Activated CD4-positive, alpha-beta memory T cell treated with anti-CD3 and anti-CD28 coated beads, Interleukin-2, amount 10 ng/mL, durations not matched to agents 7 days and 5 days (primary cell): ENCODE data around the gene CDC42SE1. TPM values are rescaled to one million over a fixed set of nuclear protein-coding genes. Genes with fewer than 3 reads are reported as not detected.
A peak's percentile ranks its signal among the peaks of the same experiment; 100 is the strongest.
"Not testable (repeated sequence)": the region's sequence is repeated elsewhere in the genome, so short reads cannot be mapped to it uniquely, and the experiment has no call there.

Experiments
- CTCF ChIA-PET: fragments of 350-600 bp; sonication (Branson Sonifier 250); formaldehyde crosslinking; loops from one replicate; lab custom pipeline; 2021; ENCODE audit warnings: antibody characterized with exemption, inconsistent platforms; lab: Charles Lee
- POLR2A ChIA-PET: fragments of 350-600 bp; sonication (Branson Sonifier 250); formaldehyde crosslinking; loops from one replicate; lab custom pipeline; 2021; ENCODE audit warnings: antibody characterized with exemption; lab: Charles Lee
- DNase-seq: peaks from one replicate; pipeline ENCODE4 v3.0.0-alpha.2; 2020
- H3K27ac Mint-ChIP-seq: one replicate; pipeline ENCODE4 v1.8.0; 2021; ENCODE audit warnings: mild to moderate bottlenecking, mixed read lengths
- H3K27me3 Mint-ChIP-seq: one replicate; pipeline ENCODE4 v1.8.0; 2021; ENCODE audit warnings: mixed read lengths
- H3K36me3 Mint-ChIP-seq: one replicate; pipeline ENCODE4 v1.8.0; 2021; ENCODE audit warnings: low read depth, mixed read lengths
- H3K4me1 Mint-ChIP-seq: one replicate; pipeline ENCODE4 v1.8.0; 2021; ENCODE audit warnings: mixed read lengths
- H3K4me3 Mint-ChIP-seq: one replicate; pipeline ENCODE4 v1.8.0; 2021; ENCODE audit warnings: mild to moderate bottlenecking, mixed read lengths
- H3K9me3 Mint-ChIP-seq: one replicate; pipeline ENCODE4 v1.8.0; 2021; ENCODE audit warnings: mixed read lengths
- total RNA-seq, 2 experiments: library from RNA; stranded (reverse); gene quantifications; one replicate each; pipeline ENCODE4 v1.2.3, GENCODE V29; 2021

The CDC42SE1 gene, protein sequence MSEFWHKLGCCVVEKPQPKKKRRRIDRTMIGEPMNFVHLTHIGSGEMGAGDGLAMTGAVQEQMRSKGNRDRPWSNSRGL
- 100 to 1,000 TPM; 345 to 347 TPM for total RNA-seq

DNA sequence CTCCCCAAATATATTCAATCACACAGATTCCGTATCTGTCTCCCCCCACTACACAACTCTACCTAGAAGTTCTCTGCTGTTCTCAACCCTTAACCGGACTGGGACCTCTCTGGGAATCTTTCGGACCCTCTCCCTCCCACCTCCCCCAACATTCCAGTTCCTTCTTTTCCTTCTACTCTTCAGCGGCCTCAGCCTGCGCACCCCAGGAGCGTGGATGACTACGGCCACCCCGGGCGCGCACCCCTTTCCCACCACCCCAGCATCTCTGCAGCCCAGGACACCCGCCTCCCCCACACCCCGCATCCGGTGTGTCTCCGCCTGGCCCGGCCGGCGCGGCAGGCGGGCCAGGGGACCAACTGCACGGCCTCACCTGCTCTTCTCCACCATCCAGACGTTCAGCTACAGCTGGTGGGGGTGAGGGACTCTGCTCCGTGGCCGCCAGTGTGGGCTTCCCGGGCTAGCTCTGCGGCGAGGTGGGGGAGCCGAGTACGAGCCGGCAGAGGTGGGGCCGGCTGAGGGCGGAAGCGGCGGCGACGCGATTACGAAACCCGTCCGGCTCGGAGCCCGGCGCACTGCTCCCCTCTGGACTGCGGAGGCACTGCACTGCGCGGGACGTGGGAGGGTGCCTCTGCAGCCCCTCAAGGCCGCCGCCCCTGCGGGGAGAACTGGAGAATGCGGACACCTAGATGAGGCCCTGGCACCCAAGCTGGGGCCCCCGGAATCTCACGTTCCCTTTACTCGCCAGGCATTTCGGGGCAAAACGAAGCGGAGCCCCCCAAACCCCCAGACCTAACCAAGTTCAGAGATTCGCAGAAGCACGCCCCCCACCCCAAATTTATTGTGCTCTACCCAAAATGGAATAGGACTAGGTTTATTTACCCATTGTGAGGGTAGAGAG lies at the start of gene CDC42SE1:
Gene CDC42SE1 (minus strand): TSS at position 514 of the 898 bp plus-strand sequence. CDS start 3,892 bp downstream, outside the sequence.
- POLR2A ChIA-PET, result interaction anchor here (0.8 to 9.3 kb wide), 18 partner anchors 9 to 496 kb away, joined by 3 to 148 read pairs (median 6); partner anchors contain the start of genes C1orf56, CERS2, ENSA and GABPB2

DNA sequence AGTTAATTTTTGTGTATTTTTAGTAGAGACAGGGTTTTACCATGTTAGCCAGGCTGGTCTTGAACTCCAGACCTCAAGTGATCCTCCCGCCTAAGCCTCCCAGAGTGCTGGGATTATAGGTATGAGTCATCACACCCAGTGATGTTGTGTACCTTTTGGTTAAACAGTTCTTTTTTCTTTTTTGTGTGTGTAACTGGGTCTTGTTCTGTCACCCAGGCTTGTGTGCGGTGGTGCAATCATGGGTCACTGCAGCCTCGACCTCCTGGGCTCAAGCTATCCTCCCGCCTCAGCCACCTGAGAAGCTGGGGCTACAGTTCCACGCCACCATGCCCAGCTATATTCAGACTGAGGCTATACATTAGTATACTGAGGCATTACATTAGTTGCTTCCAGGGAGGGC lies 48.9 kb upstream of the CDC42SE1 start:
- H3K27me3 Mint-ChIP-seq, result no peaks in the 10 kb centered on the region
- no peaks in the 10 kb centered on the region for H3K4me1 Mint-ChIP-seq
- H3K36me3 Mint-ChIP-seq, result peaks cover 7% of the 10 kb centered on the region
- ChIA-PET POLR2A (no interaction called here), CTCF (interaction anchor here (1.9 kb wide), 1 partner anchor 9 kb away, joined by 6 read pairs; no protein-coding TSS in a partner anchor)
- DNase-seq, result no peak
- no peaks in the 10 kb centered on the region for H3K9me3 Mint-ChIP-seq
- H3K27ac Mint-ChIP-seq, result no peak overlapping the region
- no peak overlapping the region for H3K4me3 Mint-ChIP-seq

More for the DNA sequence above, at the start of gene CDC42SE1:
- CTCF ChIA-PET, result interaction anchor here (0.6 to 7.4 kb wide), 14 partner anchors 8 to 97 kb away, joined by 3 to 48 read pairs (median 4); partner anchors contain the start of genes C1orf56, GABPB2, MINDY1 and TNFAIP8L2
- peaks cover 53% of the 10 kb centered on the region for H3K36me3 Mint-ChIP-seq
- H3K27me3 Mint-ChIP-seq, result no peaks in the 10 kb centered on the region
- H3K9me3 Mint-ChIP-seq, result no peaks in the 10 kb centered on the region
- peaks cover 51% of the 10 kb centered on the region for H3K4me1 Mint-ChIP-seq
- H3K4me3 Mint-ChIP-seq, result peak within 1 kb of the TSS; percentile 97
- peak within 1 kb of the TSS; percentile 97 for H3K27ac Mint-ChIP-seq
- peak; percentile 87 for DNase-seq

DNA sequence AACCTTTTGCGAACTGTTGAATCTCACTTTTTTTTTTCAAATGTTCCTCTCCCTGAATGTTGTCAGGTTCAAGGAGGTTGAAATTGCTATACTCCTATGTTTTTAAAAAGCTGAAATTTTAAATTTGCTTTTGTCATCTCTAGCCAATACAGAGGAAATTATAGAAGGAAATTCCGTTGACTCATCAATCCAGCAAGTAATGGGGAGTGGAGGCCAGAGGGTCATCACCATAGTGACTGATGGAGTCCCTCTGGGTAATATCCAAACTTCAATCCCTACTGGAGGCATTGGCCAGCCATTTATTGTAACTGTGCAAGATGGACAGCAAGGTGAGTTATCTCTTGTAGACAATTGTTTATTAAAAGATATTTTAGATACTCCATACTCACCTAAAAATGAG lies 47.5 kb upstream of the CDC42SE1 start:
- Mint-ChIP-seq H3K27ac (no peak overlapping the region), H3K4me1 (no peaks in the 10 kb centered on the region), H3K4me3 (no peak overlapping the region), H3K27me3 (no peaks in the 10 kb centered on the region), H3K36me3 (peaks cover 7% of the 10 kb centered on the region), H3K9me3 (no peaks in the 10 kb centered on the region)
- CTCF ChIA-PET, result interaction anchor here (1.0 kb wide), 1 partner anchor 144 kb away, joined by 4 read pairs; no protein-coding TSS in a partner anchor
- POLR2A ChIA-PET, result interaction anchor here (1.1 kb wide), 1 partner anchor 27 kb away, joined by 4 read pairs; no protein-coding TSS in a partner anchor
- no peak for DNase-seq

DNA sequence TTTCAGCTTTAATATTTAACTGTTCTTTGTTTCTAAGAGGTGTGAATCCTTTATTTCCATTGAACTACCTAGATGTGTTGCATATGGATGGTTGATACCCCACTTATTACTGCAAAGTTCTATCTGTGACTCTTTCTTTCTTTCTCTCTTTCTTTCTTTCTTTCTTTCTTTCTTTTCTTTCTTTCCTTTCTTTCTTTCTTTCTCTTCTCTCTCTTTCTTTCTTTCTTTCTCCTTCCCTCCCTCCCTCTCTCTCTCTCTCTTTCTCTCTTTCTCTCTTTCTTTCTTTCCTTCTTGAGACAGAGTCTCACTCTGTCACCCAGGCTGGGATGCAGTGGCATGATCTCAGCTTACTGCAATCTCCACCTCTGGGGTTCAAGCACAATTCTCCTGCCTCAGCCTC lies 45.2 kb upstream of the CDC42SE1 start:
- peaks cover 7% of the 10 kb centered on the region for H3K36me3 Mint-ChIP-seq
- no peaks in the 10 kb centered on the region for H3K9me3 Mint-ChIP-seq
- no peak for DNase-seq
- no peaks in the 10 kb centered on the region for H3K27me3 Mint-ChIP-seq
- H3K4me1 Mint-ChIP-seq, result no peaks in the 10 kb centered on the region
- H3K27ac Mint-ChIP-seq, result no peak overlapping the region
- ChIA-PET CTCF (interaction anchor here (1.5 to 9.7 kb wide), 3 partner anchors 50 to 236 kb away, joined by 3 to 267 read pairs (median 4); partner anchors contain the start of gene TNFAIP8L2), POLR2A (interaction anchor here (1.0 kb wide), 1 partner anchor 38 kb away, joined by 3 read pairs; no protein-coding TSS in a partner anchor)
- H3K4me3 Mint-ChIP-seq, result no peak overlapping the region

DNA sequence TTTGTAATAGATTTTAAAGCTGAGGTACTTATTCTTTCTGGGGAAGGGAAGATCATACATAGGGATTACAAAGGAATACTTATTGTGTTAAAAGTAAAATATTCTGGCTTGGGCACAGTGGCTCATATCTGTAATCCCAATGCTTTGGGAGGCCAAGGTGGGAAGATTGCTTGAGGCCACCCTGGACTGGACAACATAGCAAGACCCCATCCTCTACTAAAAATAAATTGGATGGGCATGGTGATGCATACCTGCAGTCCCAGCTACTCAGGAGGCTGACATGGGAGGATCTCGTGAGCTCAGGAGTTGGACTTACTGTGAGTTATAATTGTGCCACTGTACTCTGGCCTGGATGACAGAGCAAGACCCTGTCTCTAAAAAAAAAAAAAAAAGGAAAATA lies 38.7 kb upstream of the CDC42SE1 start:
- Mint-ChIP-seq H3K4me1 (no peaks in the 10 kb centered on the region), H3K4me3 (no peak overlapping the region), H3K36me3 (peaks cover 4% of the 10 kb centered on the region), H3K27me3 (no peaks in the 10 kb centered on the region), H3K9me3 (no peaks in the 10 kb centered on the region), H3K27ac (no peak overlapping the region)
- CTCF ChIA-PET, result interaction anchor here (2.9 to 9.7 kb wide), 3 partner anchors 57 to 154 kb away, joined by 9 to 267 read pairs (median 40); partner anchors contain the start of gene TNFAIP8L2
- no peak for DNase-seq
- POLR2A ChIA-PET, result no interaction called here

DNA sequence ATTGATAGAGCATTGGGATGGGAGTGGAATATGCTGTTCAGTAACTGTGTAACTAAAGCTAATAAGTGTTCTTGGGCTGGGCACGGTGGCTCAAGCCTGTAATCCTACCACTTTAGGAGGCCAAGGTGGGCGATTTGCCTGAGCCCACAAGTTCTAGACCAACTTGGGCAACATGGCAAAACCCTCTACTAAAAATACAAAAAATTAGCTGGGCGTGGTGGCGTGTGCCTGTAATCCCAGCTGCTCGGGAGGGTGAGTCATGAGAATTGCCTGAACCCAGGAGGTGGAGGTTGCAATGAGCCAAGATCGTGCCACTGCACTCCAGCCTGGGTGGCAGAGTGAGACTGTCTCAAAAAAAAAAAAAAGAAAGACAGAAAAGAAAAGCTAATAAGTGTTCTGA lies 38.0 kb upstream of the CDC42SE1 start:
- DNase-seq, POLR2A ChIA-PET, H3K36me3 Mint-ChIP-seq, H3K27ac Mint-ChIP-seq, H3K4me1 Mint-ChIP-seq, H3K9me3 Mint-ChIP-seq, H3K4me3 Mint-ChIP-seq, H3K27me3 Mint-ChIP-seq: not testable (repeated sequence)
- CTCF ChIA-PET, result interaction anchor here (2.9 to 9.7 kb wide), 2 partner anchors 57 to 73 kb away, joined by 9 to 267 read pairs; partner anchors contain the start of gene TNFAIP8L2

DNA sequence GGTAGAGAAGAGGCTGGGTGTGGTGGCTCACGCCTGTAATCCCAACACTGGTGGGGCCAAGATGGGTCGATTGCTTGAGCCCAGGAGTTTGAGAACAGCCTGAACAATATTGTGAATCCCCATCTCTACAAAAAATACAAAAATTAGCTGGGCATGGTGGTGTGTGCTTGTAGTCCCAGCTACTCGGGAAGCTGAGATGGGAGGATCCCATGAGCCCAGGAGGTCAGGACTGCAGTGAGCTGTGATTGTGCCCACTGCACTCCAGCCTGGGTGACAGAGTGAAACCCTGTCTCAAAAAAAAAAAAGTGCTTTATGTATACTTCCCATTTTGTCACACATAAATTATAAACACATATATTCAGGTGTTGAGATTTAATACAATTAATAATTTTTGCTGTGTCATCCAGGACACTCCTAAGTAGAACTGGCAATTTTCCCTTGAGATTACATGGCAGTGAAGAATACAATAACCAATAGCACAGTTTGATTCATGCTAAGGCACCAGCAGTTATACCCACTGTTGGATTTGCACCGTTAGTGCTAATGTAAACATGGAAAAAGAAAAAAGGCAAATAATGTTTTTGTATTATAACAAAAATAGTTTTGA lies 26.6 kb upstream of the CDC42SE1 start:
- ChIA-PET CTCF (interaction anchor here (1.3 to 2.9 kb wide), 4 partner anchors 14 to 169 kb away, joined by 3 to 16 read pairs (median 6); no protein-coding TSS in a partner anchor), POLR2A (interaction anchor here (0.8 to 2.2 kb wide), 2 partner anchors 14 to 29 kb away, joined by 3 to 5 read pairs; no protein-coding TSS in a partner anchor)
- Mint-ChIP-seq H3K36me3 (peaks cover 4% of the 10 kb centered on the region), H3K9me3 (no peaks in the 10 kb centered on the region), H3K27ac (no peak overlapping the region), H3K4me1 (no peaks in the 10 kb centered on the region), H3K4me3 (no peak overlapping the region), H3K27me3 (no peaks in the 10 kb centered on the region)
- no peak for DNase-seq

DNA sequence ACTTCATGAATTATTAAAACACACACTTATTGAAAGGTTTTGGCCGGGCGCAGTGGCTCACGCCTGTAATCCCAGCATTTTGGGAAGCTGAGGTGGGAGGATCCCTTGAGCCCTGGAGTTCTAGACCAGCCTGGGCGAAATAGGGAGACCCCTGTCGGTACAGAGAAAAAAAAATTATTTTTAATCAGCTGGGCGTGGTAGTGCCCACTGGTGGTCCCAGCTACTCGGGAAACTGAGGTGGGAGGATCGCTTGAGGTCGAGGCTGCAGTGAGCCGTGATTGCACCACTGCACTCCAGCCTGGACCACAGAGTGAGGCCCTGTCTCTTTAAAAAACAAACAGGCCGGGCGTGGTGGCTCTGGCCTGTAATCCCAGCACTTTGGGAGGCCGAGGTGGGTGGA lies 12.8 kb upstream of the CDC42SE1 start:
- POLR2A ChIA-PET, result interaction anchor here (1.1 to 5.2 kb wide), 5 partner anchors 14 to 86 kb away, joined by 3 to 129 read pairs (median 9); partner anchors contain the start of genes C1orf56, CDC42SE1, MLLT11 and TNFAIP8L2
- Mint-ChIP-seq H3K9me3 (no peaks in the 10 kb centered on the region), H3K4me1 (peaks cover 31% of the 10 kb centered on the region), H3K27ac (peak overlapping the region; percentile 99), H3K36me3 (peaks cover 33% of the 10 kb centered on the region), H3K4me3 (no peak overlapping the region), H3K27me3 (no peaks in the 10 kb centered on the region)
- CTCF ChIA-PET, result interaction anchor here (0.8 to 4.1 kb wide), 12 partner anchors 10 to 209 kb away, joined by 3 to 23 read pairs (median 8); partner anchors contain the start of genes CDC42SE1, MINDY1, MLLT11 and TNFAIP8L2
- no peak for DNase-seq

DNA sequence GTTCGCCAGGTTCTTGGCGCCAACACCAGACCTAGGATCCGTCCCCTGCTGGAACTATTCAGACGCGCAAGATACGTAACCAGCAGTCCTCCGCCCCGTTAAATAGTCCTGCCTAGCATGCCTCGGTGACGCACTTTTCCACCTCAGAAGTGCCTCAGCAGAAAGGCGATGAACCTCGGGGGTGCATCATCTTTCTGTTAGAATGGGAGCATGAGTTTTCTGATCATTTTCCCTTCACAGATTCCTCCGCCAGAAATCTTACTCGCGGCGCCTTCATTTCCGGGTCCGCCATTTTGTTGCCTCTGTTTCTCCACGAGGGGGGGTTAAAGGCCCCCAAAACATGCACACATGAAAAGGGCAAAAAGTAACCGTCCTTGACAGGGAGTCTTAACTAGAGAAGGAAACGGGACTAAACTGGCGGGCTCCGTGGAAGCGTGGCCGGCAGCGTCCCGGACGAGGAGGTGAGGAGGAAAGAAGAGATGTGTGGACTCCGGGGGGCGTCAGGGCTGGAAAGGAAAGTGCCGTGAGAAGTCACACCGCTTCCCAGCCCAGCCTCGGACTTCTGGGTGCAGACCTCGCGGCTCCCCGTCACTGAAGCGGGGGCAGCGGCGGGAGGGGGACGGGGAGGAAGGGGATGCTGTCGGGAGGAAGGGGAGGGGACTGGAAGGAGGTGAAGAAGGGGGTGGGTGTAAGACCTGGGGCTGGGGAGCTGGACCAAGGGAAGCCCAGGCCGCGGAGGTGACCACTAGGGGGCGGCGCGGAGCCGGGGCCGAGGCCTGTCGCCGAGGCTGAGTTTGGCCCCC lies 11.3 kb upstream of the CDC42SE1 start, which contains the start of gene GABPB2:
Gene GABPB2 (plus strand): TSS at position 288 of the 803 bp plus-strand sequence. CDS start 17,429 bp downstream, outside the sequence.
- Mint-ChIP-seq H3K27me3 (no peaks in the 10 kb centered on the region), H3K4me1 (peaks cover 31% of the 10 kb centered on the region), H3K4me3 (peak within 1 kb of the TSS; percentile 98), H3K9me3 (no peaks in the 10 kb centered on the region), H3K36me3 (peaks cover 33% of the 10 kb centered on the region), H3K27ac (peak within 1 kb of the TSS; percentile 99)
- DNase-seq, result peak; percentile 88
- ChIA-PET POLR2A (interaction anchor here (0.8 to 5.2 kb wide), 14 partner anchors 12 to 97 kb away, joined by 3 to 129 read pairs (median 4); partner anchors contain the start of genes C1orf56, CDC42SE1, MINDY1 and MLLT11), CTCF (interaction anchor here (0.9 to 4.1 kb wide), 18 partner anchors 9 to 270 kb away, joined by 3 to 23 read pairs (median 6); partner anchors contain the start of genes CDC42SE1, MINDY1, MLLT11 and TNFAIP8L2)

DNA sequence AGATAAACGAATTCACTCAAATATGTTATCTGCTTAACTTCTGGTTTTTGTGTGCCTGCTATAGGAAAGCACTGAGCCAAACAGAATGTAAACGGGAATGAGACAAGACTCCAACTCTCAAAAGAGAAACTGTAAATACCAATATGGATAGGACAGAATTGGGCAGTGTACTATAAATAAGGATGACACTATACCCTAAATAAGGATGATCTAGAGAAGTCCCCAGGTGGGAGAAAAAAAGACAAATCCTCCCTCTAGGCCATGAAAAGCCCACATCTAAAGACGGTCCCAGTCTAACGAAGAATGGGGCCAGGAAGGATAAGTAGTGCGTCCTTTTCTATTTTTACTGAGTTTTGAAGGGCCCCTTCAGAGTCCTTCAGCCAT lies 9.7 kb upstream of the CDC42SE1 start:
- H3K4me1 Mint-ChIP-seq, result peaks cover 31% of the 10 kb centered on the region
- H3K4me3 Mint-ChIP-seq, result peak overlapping the region; percentile 98
- no peaks in the 10 kb centered on the region for H3K27me3 Mint-ChIP-seq
- H3K27ac Mint-ChIP-seq, result peak overlapping the region; percentile 24
- POLR2A ChIA-PET, result interaction anchor here (1.1 to 5.2 kb wide), 3 partner anchors 9 to 11 kb away, joined by 6 to 129 read pairs (median 15); partner anchors contain the start of genes CDC42SE1 and MLLT11
- peaks cover 28% of the 10 kb centered on the region for H3K36me3 Mint-ChIP-seq
- no peak for DNase-seq
- CTCF ChIA-PET, result interaction anchor here (1.3 kb wide), 2 partner anchors 10 to 44 kb away, joined by 4 to 5 read pairs; partner anchors contain the start of gene CDC42SE1
- H3K9me3 Mint-ChIP-seq, result no peaks in the 10 kb centered on the region

DNA sequence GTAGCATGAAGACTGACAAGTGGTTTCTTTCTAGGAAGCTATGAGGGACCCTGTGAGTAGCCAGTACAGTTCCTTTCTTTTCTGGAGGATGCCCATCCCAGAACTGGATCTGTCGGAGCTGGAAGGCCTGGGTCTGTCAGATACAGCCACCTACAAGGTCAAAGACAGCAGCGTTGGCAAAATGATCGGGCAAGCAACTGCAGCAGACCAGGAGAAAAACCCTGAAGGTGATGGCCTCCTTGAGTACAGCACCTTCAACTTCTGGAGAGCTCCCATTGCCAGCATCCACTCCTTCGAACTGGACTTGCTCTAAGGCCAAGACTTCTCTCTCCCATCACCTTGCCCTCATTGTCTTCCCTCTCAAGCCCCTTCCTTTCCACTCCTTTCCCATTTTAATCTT lies 7.8 kb upstream of the CDC42SE1 start:
- no peaks in the 10 kb centered on the region for H3K27me3 Mint-ChIP-seq
- no peak for DNase-seq
- no peaks in the 10 kb centered on the region for H3K9me3 Mint-ChIP-seq
- H3K4me3 Mint-ChIP-seq, result no peak overlapping the region
- peaks cover 26% of the 10 kb centered on the region for H3K4me1 Mint-ChIP-seq
- ChIA-PET CTCF (interaction anchor here (0.9 to 1.6 kb wide), 2 partner anchors 20 to 89 kb away, joined by 4 to 5 read pairs; partner anchors contain the start of genes C1orf56 and TNFAIP8L2), POLR2A (interaction anchor here (0.9 to 1.1 kb wide), 2 partner anchors 9 to 89 kb away, joined by 3 to 4 read pairs; partner anchors contain the start of gene TNFAIP8L2)
- H3K27ac Mint-ChIP-seq, result no peak overlapping the region
- H3K36me3 Mint-ChIP-seq, result peaks cover 17% of the 10 kb centered on the region
